ENCODE measurements around the gene VAPA.

DNA sequence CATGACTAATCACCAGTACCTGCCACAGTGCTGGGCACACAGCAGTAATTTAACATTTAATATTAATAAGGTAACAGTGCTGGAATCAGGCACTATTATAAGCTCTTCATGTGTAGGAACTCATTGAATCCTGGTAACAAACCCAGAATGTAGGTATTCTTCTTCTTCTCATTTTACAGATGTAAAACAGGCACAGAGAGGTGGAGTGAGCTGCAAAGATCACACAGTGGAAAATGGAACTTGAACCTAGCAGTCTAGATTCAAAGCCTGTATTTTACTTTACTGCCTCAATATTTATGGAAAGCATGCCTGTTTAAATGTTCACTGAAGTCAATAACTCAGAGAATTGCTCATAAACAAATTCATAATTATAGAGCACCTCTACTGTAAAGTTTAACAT, 3.7 kb upstream of the VAPA start:
- TF ChIP-seq RAD21 (IDR thresholded peaks at IDR 0.05; ENCODE audit: low read depth): no peak
- TF ChIP-seq TAF1 (IDR thresholded peaks at IDR 0.05; ENCODE audit: low read depth): no peak
- no peak for TF ChIP-seq REST (IDR thresholded peaks at IDR 0.05; ENCODE audit: low read depth)
- TF ChIP-seq CEBPB (IDR thresholded peaks at IDR 0.05): no peak
- no peak for TF ChIP-seq EP300 (IDR thresholded peaks at IDR 0.05; ENCODE audit: borderline replicate concordance)
- TF ChIP-seq, protein P1, sequence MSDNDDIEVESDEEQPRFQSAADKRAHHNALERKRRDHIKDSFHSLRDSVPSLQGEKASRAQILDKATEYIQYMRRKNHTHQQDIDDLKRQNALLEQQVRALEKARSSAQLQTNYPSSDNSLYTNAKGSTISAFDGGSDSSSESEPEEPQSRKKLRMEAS (IDR thresholded peaks at IDR 0.05): no peak
- no peak for TF ChIP-seq EGR1 (IDR thresholded peaks at IDR 0.05)
- TF ChIP-seq USF1 (IDR thresholded peaks at IDR 0.05): no peak
- no peak for TF ChIP-seq TEAD4 (IDR thresholded peaks at IDR 0.05)
- no peak for TF ChIP-seq TCF12 (IDR thresholded peaks at IDR 0.05; ENCODE audit: low read depth)
- no peak for TF ChIP-seq YY1 (IDR thresholded peaks at IDR 0.05; ENCODE audit: low read depth)
- TF ChIP-seq NFIC (IDR thresholded peaks at IDR 0.05): no peak
- TF ChIP-seq ZBTB7A (IDR thresholded peaks at IDR 0.05; ENCODE audit: low read depth): no peak

Measured in Ishikawa (cell line).